PC-9 (cell line): Measurements from ENCODE around the gene C11orf21. TPM values are rescaled to one million over a fixed set of nuclear protein-coding genes. Genes with fewer than 3 reads are reported as not detected.

Source experiments
- BruUV-seq: library from RNA; stranded (reverse); fragments of 400-500 nt; replicated peaks from 2 replicates; lab custom pipeline; 2021; lab: Mats Ljungman, UMichigan
- CTCF ChIA-PET: fragments of 300-600 bp; sonication (Branson Sonifier 250); formaldehyde crosslinking; loops from one replicate; lab custom pipeline; 2022; ENCODE audit warnings: antibody characterized with exemption; lab: Charles Lee
- POLR2A ChIA-PET: fragments of 300-600 bp; sonication (Branson Sonifier 250); formaldehyde crosslinking; loops from one replicate; lab custom pipeline; 2022; ENCODE audit warnings: antibody characterized with exemption; ENCODE audit not compliant: unreplicated experiment; lab: Charles Lee
- DNase-seq, 2 experiments: peaks; one replicate each; pipeline versions ENCODE4 v3.0.0 to v3.0.0-alpha.2; 2015 to 2022; ENCODE audit warnings: mixed read lengths in 1 of 2
- H2AFZ ChIP-seq: fragments of 200-600 bp; sonication (generic); 2 replicates; pipeline ENCODE4 v1.8.1; 2017; ENCODE audit warnings: antibody characterized with exemption
- H3F3A ChIP-seq: fragments of 200-600 bp; sonication (generic); 2 replicates; pipeline ENCODE4 v1.8.1; 2017; ENCODE audit warnings: antibody characterized with exemption, mild to moderate bottlenecking, low read depth; ENCODE audit not compliant: insufficient read depth
- H3K27ac ChIP-seq: fragments of 200-600 bp; sonication (generic); 2 replicates; pipeline ENCODE4 v1.6.1; 2016; ENCODE audit warnings: mixed run types
- H3K27me3 ChIP-seq: fragments of 200-600 bp; sonication (generic); 2 replicates; pipeline ENCODE4 v1.6.1; 2016; ENCODE audit warnings: low read depth, mixed run types; ENCODE audit not compliant: insufficient read depth
- H3K36me3 ChIP-seq: fragments of 200-600 bp; sonication (generic); 2 replicates; pipeline ENCODE4 v1.6.1; 2016; ENCODE audit warnings: low read depth, mixed run types
- H3K4me1 ChIP-seq: fragments of 200-600 bp; sonication (generic); replicated peaks from 2 replicates; pipeline ENCODE4 v1.6.1; 2016; ENCODE audit warnings: mixed run types; ENCODE audit not compliant: insufficient read depth
- H3K4me2 ChIP-seq: fragments of 200-600 bp; sonication (generic); 2 replicates; pipeline ENCODE4 v1.6.1; 2017; ENCODE audit warnings: mixed run types
- H3K4me3 ChIP-seq: fragments of 200-600 bp; sonication (generic); 2 replicates; pipeline ENCODE4 v1.6.1; 2016; ENCODE audit warnings: mixed run types
- H3K79me2 ChIP-seq: fragments of 200-600 bp; sonication (generic); 2 replicates; pipeline ENCODE4 v1.6.1; 2017; ENCODE audit warnings: low read depth, mixed run types
- H3K9me2 ChIP-seq: fragments of 200-600 bp; sonication (generic); 2 replicates; pipeline ENCODE4 v1.8.1; 2017; ENCODE audit warnings: mild to moderate bottlenecking; ENCODE audit not compliant: insufficient read depth
- H3K9me3 ChIP-seq: fragments of 200-600 bp; sonication (generic); 2 replicates; pipeline ENCODE4 v1.8.1; 2016; ENCODE audit warnings: low read depth; ENCODE audit not compliant: insufficient read depth
- H4K20me1 ChIP-seq: fragments of 200-600 bp; sonication (generic); 2 replicates; pipeline ENCODE4 v1.8.1; 2017; ENCODE audit not compliant: insufficient read depth
- CTCF ChIP-seq: fragments of 200-600 bp; sonication (generic); conservative IDR thresholded peaks from 2 replicates; pipeline ENCODE4 v1.6.1; 2017; ENCODE audit warnings: mixed run types, antibody characterized with exemption, mild to moderate bottlenecking, moderate library complexity
- EZH2 ChIP-seq: fragments of 200-600 bp; sonication (generic); IDR thresholded peaks from 2 replicates; pipeline ENCODE4 v1.8.0; 2017; ENCODE audit warnings: antibody characterized with exemption, low read depth
- intact Hi-C: fragments of 100-400 bp; cut with micrococcal nuclease; formaldehyde crosslinking; loops from one replicate; pipeline ENCODE4 v1.10.0; 2022; ENCODE audit not compliant: unreplicated experiment
- total RNA-seq: library from RNA; stranded (reverse); gene quantifications from 2 replicates; pipeline ENCODE4 v1.2.3, GENCODE V29; 2021

Gene C11orf21
- total RNA-seq, 1 experiment from 2014 or later, result not detected

- H3F3A ChIP-seq, result no peaks in the 10 kb centered on the region
- H3K36me3 ChIP-seq, result no peaks in the 10 kb centered on the region
- no peaks in the 10 kb centered on the region for H3K9me3 ChIP-seq
- no TSS peak for BruUV-seq
- no peaks in the 10 kb centered on the region for H3K9me2 ChIP-seq
- H3K4me2 ChIP-seq, result no peak overlapping the region
- no peaks in the 10 kb centered on the region for H3K79me2 ChIP-seq
- POLR2A ChIA-PET, result no interaction called here
- TF ChIP-seq EZH2, result no peak
- TF ChIP-seq CTCF, result no peak
- CTCF ChIA-PET, result no interaction called here
- intact Hi-C loops, result loop anchor here (10.0 kb wide), 1 partner anchor 126 kb away; the partner anchor contains the start of gene INS
- DNase-seq, result no peak
- H3K4me3 ChIP-seq, result no peak overlapping the region
- no peak overlapping the region for H3K27ac ChIP-seq
- H3K27me3 ChIP-seq, result peaks cover 8% of the 10 kb centered on the region
- H2AFZ ChIP-seq, result no peak overlapping the region
- no peaks in the 10 kb centered on the region for H4K20me1 ChIP-seq
- no peaks in the 10 kb centered on the region for H3K4me1 ChIP-seq
These were observed 11.3 kb downstream of the C11orf21 start for GRCh38 chr11:2290351-2290841.

- TF ChIP-seq CTCF, result no peak
- no peak for TF ChIP-seq EZH2
- H3K27ac ChIP-seq, result no peak overlapping the region
- H3K4me3 ChIP-seq, result no peak overlapping the region
- no peaks in the 10 kb centered on the region for H3K9me2 ChIP-seq
- no peak for DNase-seq
- no peaks in the 10 kb centered on the region for H4K20me1 ChIP-seq
- no peaks in the 10 kb centered on the region for H3K9me3 ChIP-seq
- no peaks in the 10 kb centered on the region for H3K4me1 ChIP-seq
- ChIA-PET POLR2A (no interaction called here), CTCF (no interaction called here)
- no peak overlapping the region for H2AFZ ChIP-seq
- intact Hi-C loops, result loop anchor here (10.0 kb wide), 1 partner anchor 125 kb away; the partner anchor contains the start of gene INS
- H3K4me2 ChIP-seq, result no peak overlapping the region
- no TSS peak for BruUV-seq
- no peaks in the 10 kb centered on the region for H3F3A ChIP-seq
- no peaks in the 10 kb centered on the region for H3K36me3 ChIP-seq
- H3K79me2 ChIP-seq, result no peaks in the 10 kb centered on the region
- peaks cover 8% of the 10 kb centered on the region for H3K27me3 ChIP-seq
These were observed 11.9 kb downstream of the C11orf21 start for GRCh38 chr11:2289859-2290258.

GRCh38 chr11:2289350-2289749, 12.4 kb downstream of the C11orf21 start:
- DNase-seq, result no peak
- Histone ChIP-seq H2AFZ (no peak overlapping the region), H3F3A (no peaks in the 10 kb centered on the region), H3K4me2 (no peak overlapping the region), H3K4me1 (no peaks in the 10 kb centered on the region), H3K9me2 (no peaks in the 10 kb centered on the region), H3K36me3 (no peaks in the 10 kb centered on the region), H3K27ac (no peak overlapping the region), H3K79me2 (no peaks in the 10 kb centered on the region), H3K9me3 (no peaks in the 10 kb centered on the region), H3K27me3 (peaks cover 8% of the 10 kb centered on the region), H3K4me3 (no peak overlapping the region), H4K20me1 (no peaks in the 10 kb centered on the region)
- intact Hi-C loops, result no loop called here
- ChIA-PET POLR2A (no interaction called here), CTCF (no interaction called here)
- BruUV-seq, result no TSS peak
- TF ChIP-seq EZH2 (no peak), CTCF (no peak)
